Suprapubic skin (tissue), 4 donors: ENCODE results near the gene BEST2. TPM values are rescaled to one million over a fixed set of nuclear protein-coding genes. Genes with fewer than 3 reads are reported as not detected.

ENCODE experiments used
- DNase-seq, 2 donors: peaks; one replicate each; pipeline ENCODE4 v3.0.0-alpha.2; 2019; ENCODE audit warnings: low spot score in 2 of 2
- H3K27ac ChIP-seq: fragments of 200-600 bp; sonication (generic); one replicate; pipeline ENCODE4 v1.5.1; 2019
- H3K27me3 ChIP-seq: fragments of 200-600 bp; sonication (generic); one replicate; pipeline ENCODE4 v1.5.1; 2019
- H3K36me3 ChIP-seq: fragments of 200-600 bp; sonication (generic); one replicate; pipeline ENCODE4 v1.5.1; 2019
- H3K4me1 ChIP-seq: fragments of 200-600 bp; sonication (generic); one replicate; pipeline ENCODE4 v1.5.1; 2019
- H3K4me3 ChIP-seq: fragments of 200-600 bp; sonication (generic); one replicate; pipeline ENCODE4 v1.5.1; 2019; ENCODE audit warnings: mild to moderate bottlenecking
- H3K9me3 ChIP-seq: fragments of 200-600 bp; sonication (generic); one replicate; pipeline ENCODE4 v1.5.1; 2019
- EP300 ChIP-seq: sonication (generic); formaldehyde crosslinking; IDR thresholded peaks from one replicate; pipeline ENCODE4 v1.6.1; 2017; ENCODE audit warnings: antibody characterized with exemption
- POLR2A ChIP-seq, 2 donors: fragments of 450-650 bp; IDR thresholded peaks; one replicate each; pipeline ENCODE4 v1.6.1; 2017; ENCODE audit warnings: antibody characterized with exemption in 2 of 2, mild to moderate bottlenecking in 2 of 2, moderate library complexity in 2 of 2
- POLR2AphosphoS5 ChIP-seq, 3 donors: sonication (generic); formaldehyde crosslinking; IDR thresholded peaks; one replicate each; pipeline ENCODE4 v1.6.1; 2017; ENCODE audit warnings: antibody characterized with exemption in 3 of 3
- WGBS: methylation state at CpG from one replicate; pipeline ENCODE4 v1.1.5; 2018; 5-methylcytosine and 5-hydroxymethylcytosine counted together
- total RNA-seq, 4 donors: library from RNA; depleted of rRNA; stranded (reverse); fragments of >200 nt; gene quantifications; one replicate each; pipeline ENCODE4 v1.1.0, GENCODE V29; 2016
- TF ChIP-seq, protein P1 (sequence below), 2 donors: fragments of 200-600 bp in 1 of 2; fragments of 450-650 bp in 1 of 2; sonication (generic) in 1 of 2; IDR thresholded peaks; one replicate each; pipeline ENCODE4 v1.5.1; 2016 to 2019; ENCODE audit warnings: antibody characterized with exemption in 2 of 2, mild to moderate bottlenecking in 1 of 2, moderate library complexity in 1 of 2

Gene BEST2
- total RNA-seq, 4 donors from 2014 or later: 18.2 to 62.0 (median 46.8) TPM

DNA sequence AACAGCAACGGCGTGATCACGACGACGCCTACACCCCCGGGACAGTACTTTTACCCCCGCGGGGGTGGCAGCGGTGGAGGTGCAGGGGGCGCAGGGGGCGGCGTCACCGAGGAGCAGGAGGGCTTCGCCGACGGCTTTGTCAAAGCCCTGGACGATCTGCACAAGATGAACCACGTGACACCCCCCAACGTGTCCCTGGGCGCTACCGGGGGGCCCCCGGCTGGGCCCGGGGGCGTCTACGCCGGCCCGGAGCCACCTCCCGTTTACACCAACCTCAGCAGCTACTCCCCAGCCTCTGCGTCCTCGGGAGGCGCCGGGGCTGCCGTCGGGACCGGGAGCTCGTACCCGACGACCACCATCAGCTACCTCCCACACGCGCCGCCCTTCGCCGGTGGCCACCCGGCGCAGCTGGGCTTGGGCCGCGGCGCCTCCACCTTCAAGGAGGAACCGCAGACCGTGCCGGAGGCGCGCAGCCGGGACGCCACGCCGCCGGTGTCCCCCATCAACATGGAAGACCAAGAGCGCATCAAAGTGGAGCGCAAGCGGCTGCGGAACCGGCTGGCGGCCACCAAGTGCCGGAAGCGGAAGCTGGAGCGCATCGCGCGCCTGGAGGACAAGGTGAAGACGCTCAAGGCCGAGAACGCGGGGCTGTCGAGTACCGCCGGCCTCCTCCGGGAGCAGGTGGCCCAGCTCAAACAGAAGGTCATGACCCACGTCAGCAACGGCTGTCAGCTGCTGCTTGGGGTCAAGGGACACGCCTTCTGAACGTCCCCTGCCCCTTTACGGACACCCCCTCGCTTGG is 40.7 kb downstream of the BEST2 start:
- Histone ChIP-seq H3K4me1 (peaks cover 65% of the 10 kb centered on the region), H3K9me3 (no peaks in the 10 kb centered on the region), H3K4me3 (peak overlapping the region; percentile 88), H3K27ac (peak overlapping the region; percentile 97), H3K36me3 (no peaks in the 10 kb centered on the region), H3K27me3 (no peaks in the 10 kb centered on the region)
- peak in 1 of 2 donors; percentile 84 for DNase-seq
- 1% methylated on average over 15 of the region's 84 CpGs for WGBS
- TF ChIP-seq EP300 (no peak), POLR2A (IDR thresholded peaks at IDR 0.05) (peak in 1 of 2 donors; percentile 30), POLR2AphosphoS5 (IDR thresholded peaks at IDR 0.05) (peak in 2 of 3 donors; percentile 6 to 41)
- TF ChIP-seq, protein P1, sequence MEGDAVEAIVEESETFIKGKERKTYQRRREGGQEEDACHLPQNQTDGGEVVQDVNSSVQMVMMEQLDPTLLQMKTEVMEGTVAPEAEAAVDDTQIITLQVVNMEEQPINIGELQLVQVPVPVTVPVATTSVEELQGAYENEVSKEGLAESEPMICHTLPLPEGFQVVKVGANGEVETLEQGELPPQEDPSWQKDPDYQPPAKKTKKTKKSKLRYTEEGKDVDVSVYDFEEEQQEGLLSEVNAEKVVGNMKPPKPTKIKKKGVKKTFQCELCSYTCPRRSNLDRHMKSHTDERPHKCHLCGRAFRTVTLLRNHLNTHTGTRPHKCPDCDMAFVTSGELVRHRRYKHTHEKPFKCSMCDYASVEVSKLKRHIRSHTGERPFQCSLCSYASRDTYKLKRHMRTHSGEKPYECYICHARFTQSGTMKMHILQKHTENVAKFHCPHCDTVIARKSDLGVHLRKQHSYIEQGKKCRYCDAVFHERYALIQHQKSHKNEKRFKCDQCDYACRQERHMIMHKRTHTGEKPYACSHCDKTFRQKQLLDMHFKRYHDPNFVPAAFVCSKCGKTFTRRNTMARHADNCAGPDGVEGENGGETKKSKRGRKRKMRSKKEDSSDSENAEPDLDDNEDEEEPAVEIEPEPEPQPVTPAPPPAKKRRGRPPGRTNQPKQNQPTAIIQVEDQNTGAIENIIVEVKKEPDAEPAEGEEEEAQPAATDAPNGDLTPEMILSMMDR (IDR thresholded peaks at IDR 0.05): no peak

DNA sequence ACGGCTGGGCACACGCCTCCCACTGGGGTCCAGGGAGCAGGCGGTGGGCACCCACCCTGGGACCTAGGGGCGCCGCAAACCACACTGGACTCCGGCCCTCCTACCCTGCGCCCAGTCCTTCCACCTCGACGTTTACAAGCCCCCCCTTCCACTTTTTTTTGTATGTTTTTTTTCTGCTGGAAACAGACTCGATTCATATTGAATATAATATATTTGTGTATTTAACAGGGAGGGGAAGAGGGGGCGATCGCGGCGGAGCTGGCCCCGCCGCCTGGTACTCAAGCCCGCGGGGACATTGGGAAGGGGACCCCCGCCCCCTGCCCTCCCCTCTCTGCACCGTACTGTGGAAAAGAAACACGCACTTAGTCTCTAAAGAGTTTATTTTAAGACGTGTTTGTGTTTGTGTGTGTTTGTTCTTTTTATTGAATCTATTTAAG is 41.3 kb downstream of the BEST2 start:
- WGBS: under 1% methylated on average over 20 of the region's 22 CpGs
- peak overlapping the region; percentile 97 for H3K27ac ChIP-seq
- H3K4me3 ChIP-seq: peak overlapping the region; percentile 88
- no peaks in the 10 kb centered on the region for H3K27me3 ChIP-seq
- peaks cover 58% of the 10 kb centered on the region for H3K4me1 ChIP-seq
- no peaks in the 10 kb centered on the region for H3K9me3 ChIP-seq
- TF ChIP-seq, protein P1 (IDR thresholded peaks at IDR 0.05): no peak
- TF ChIP-seq POLR2A (IDR thresholded peaks at IDR 0.05) (no peak), POLR2AphosphoS5 (IDR thresholded peaks at IDR 0.05) (no peak), EP300 (no peak)
- DNase-seq: no peak
- H3K36me3 ChIP-seq: peaks cover 3% of the 10 kb centered on the region

DNA sequence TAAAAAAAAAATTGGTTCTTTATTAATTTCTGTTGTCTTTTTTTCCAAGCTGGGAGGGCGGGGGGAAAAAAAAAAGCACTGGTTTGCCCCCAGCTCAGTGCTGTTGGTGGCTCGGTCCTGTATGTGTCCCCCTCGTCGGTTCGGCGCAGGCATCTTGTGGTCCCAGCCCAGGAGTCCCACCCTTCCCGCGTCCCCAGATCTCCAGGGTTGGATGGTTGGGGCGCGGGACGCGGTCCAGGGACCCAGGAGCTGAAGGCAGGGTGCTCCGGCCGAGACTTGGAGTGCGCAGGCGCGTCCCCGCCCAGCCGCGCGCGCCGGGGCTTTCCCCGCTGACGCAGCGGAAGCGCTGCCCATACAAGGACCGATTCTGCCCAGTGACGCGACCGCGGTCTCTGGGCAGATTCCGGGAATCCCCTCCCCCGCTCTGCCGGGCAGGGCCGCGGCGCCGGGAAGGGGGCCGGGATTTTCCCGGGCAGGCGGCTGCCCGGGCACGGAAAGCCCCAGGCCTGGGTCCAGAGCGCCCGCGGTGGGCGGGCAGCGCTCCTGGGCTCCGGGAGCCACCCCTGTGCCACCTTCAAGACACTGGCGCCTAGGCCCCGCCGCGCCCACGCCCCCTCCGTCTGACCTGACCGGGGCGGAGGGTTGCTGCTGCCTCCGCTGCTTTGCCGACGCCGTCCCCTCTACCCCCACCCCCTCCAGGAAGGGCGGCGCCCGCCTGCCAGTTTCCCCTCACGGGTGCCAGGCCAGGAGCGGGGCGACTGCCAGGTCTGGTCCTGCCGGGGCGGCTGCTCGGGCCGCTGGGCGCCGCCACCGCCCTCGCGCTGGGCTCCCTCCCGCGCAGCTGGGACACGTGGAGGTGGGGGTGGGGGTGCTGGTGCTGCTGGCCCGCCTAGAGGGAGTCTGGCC is 42.0 kb downstream of the BEST2 start:
- no peaks in the 10 kb centered on the region for H3K27me3 ChIP-seq
- whole genome bisulfite sequencing: under 1% methylated on average over 16 of the region's 81 CpGs
- TF ChIP-seq POLR2AphosphoS5 (IDR thresholded peaks at IDR 0.05): peak; percentile 33 to 98 (median 67)
- TF ChIP-seq POLR2A (IDR thresholded peaks at IDR 0.05): peak; percentile 46 to 67
- TF ChIP-seq EP300: peak; percentile 63
- TF ChIP-seq, protein P1 (IDR thresholded peaks at IDR 0.05): no peak
- H3K9me3 ChIP-seq: no peaks in the 10 kb centered on the region
- H3K36me3 ChIP-seq: peaks cover 7% of the 10 kb centered on the region
- peak; percentile 95 to 96 for DNase-seq
- H3K4me3 ChIP-seq: peak overlapping the region; percentile 88
- H3K4me1 ChIP-seq: peaks cover 52% of the 10 kb centered on the region
- H3K27ac ChIP-seq: peak overlapping the region; percentile 97

DNA sequence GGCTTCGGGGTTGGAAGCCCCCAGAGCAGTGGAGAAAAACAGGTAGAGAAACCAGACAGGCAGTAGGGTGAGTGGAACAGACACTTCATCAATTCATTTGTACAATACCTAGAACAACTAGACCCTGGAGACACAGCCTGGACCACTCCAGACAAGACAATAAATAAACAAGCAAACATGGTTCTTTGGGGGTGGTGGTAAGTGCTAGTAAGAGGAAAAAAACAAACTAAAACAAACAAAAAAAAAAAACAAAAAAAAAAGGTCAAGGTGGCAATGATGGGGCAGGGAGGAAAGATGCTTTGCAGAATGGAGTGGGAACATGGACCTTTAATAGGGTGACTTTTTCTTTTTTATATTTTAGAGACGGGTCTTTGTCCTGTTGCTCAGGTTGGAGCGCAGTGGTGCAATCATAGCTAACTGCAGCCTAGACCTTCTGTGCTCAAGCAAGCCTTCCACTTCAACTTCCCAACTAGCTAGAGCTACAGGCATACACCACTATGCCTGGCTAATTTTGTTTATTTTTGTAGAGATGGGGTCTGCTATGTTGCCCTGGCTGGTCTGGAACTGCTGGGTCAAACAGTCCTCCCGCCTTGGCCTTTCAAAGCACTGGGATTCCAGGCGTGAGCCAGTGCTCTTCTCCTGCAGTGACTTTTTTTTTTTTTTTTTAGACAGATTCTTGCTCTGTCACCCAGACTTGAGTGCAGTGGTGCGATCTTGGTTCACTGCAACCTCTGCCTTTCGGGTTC is 42.8 kb downstream of the BEST2 start:
- H3K36me3 ChIP-seq: peaks cover 16% of the 10 kb centered on the region
- peak overlapping the region; percentile 88 for H3K4me3 ChIP-seq
- no peaks in the 10 kb centered on the region for H3K9me3 ChIP-seq
- H3K4me1 ChIP-seq: peaks cover 43% of the 10 kb centered on the region
- DNase-seq: peak in 1 of 2 donors; percentile 64
- 62% methylated on average over 7 of the region's 7 CpGs for WGBS
- TF ChIP-seq, protein P1 (IDR thresholded peaks at IDR 0.05): no peak
- TF ChIP-seq POLR2AphosphoS5 (IDR thresholded peaks at IDR 0.05) (no peak), POLR2A (IDR thresholded peaks at IDR 0.05) (no peak), EP300 (no peak)
- peak overlapping the region; percentile 97 for H3K27ac ChIP-seq
- no peaks in the 10 kb centered on the region for H3K27me3 ChIP-seq
